ENCODE measurements around the gene GAL3ST1.

DNA sequence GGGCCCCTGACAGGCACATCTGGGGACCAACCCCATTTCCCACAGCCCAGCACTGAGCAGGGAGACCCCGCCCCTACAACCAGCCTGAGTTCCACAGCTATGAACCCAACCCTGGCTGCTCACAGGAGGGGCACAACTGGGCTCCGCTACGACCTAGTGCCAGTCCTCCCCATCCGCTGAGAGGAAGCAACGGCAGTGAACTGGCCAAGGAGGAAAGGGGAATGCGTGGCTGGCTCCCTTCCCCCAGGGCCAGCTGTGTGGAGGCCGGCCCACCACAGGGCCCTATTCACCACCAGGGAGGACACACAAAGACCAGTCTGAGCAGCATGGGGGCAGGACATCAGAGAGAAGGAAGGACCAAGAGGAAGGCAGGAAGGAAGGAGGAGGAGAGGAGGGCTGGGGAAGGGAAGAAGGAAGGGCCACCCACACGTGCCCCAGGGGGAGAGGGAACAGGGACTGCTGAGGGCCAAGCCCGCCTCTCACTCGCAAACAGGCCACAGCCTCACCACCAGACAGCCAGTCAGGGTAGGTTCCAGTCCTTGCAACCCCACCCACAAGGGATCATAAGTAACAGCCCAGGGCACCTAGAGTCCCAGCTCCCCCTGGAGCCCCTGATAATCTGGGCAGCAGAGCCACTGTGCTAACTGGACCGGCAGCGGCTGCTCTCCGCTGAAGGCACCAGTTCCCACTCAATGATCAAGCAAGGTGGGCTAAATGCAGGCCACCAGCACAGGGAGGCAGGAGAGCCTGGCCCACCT lies 8.5 kb upstream of the GAL3ST1 start:
- TF ChIP-seq, protein P1, sequence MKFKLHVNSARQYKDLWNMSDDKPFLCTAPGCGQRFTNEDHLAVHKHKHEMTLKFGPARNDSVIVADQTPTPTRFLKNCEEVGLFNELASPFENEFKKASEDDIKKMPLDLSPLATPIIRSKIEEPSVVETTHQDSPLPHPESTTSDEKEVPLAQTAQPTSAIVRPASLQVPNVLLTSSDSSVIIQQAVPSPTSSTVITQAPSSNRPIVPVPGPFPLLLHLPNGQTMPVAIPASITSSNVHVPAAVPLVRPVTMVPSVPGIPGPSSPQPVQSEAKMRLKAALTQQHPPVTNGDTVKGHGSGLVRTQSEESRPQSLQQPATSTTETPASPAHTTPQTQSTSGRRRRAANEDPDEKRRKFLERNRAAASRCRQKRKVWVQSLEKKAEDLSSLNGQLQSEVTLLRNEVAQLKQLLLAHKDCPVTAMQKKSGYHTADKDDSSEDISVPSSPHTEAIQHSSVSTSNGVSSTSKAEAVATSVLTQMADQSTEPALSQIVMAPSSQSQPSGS (IDR thresholded peaks at IDR 0.05; ENCODE audit: low read length): no peak
- TF ChIP-seq, protein P2, sequence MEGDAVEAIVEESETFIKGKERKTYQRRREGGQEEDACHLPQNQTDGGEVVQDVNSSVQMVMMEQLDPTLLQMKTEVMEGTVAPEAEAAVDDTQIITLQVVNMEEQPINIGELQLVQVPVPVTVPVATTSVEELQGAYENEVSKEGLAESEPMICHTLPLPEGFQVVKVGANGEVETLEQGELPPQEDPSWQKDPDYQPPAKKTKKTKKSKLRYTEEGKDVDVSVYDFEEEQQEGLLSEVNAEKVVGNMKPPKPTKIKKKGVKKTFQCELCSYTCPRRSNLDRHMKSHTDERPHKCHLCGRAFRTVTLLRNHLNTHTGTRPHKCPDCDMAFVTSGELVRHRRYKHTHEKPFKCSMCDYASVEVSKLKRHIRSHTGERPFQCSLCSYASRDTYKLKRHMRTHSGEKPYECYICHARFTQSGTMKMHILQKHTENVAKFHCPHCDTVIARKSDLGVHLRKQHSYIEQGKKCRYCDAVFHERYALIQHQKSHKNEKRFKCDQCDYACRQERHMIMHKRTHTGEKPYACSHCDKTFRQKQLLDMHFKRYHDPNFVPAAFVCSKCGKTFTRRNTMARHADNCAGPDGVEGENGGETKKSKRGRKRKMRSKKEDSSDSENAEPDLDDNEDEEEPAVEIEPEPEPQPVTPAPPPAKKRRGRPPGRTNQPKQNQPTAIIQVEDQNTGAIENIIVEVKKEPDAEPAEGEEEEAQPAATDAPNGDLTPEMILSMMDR (IDR thresholded peaks at IDR 0.05 in 2 of 3, conservative IDR thresholded peaks at IDR 0.05 in 1 of 3; ENCODE audit: control insufficient read depth in 2 of 3, extremely low read depth in 1 of 3, insufficient read depth in 1 of 3, low read depth in 3 of 3, low read length in 3 of 3): no peak
- TF ChIP-seq CBX5 (IDR thresholded peaks at IDR 0.05; ENCODE audit: low read depth) (no peak), EED (IDR thresholded peaks at IDR 0.05; ENCODE audit: low read depth) (no peak), MXI1 (IDR thresholded peaks at IDR 0.05; ENCODE audit: low read depth, low read length) (no peak), SRF (IDR thresholded peaks at IDR 0.05; ENCODE audit: low read depth in 2 of 2, low read length in 2 of 2) (no peak), MYB (IDR thresholded peaks at IDR 0.05; ENCODE audit: borderline replicate concordance, low read depth, low read length) (no peak), CEBPB (IDR thresholded peaks at IDR 0.05; ENCODE audit: borderline replicate concordance in 1 of 2, low read depth in 2 of 2, low read length in 2 of 2) (no peak), EZH2 (IDR thresholded peaks at IDR 0.05; ENCODE audit: borderline replicate concordance, control insufficient read depth, low read depth, low read length) (no peak), ZNF274 (IDR thresholded peaks at IDR 0.05; ENCODE audit: insufficient read depth, insufficient read length) (no peak)

All from GM12878 (cell line).